Measurements from ENCODE around the gene MORC3.
"Not testable (repeated sequence)": the region's sequence is repeated elsewhere in the genome, so short reads cannot be mapped to it uniquely, and the experiment has no call there.

Gene MORC3

DNA sequence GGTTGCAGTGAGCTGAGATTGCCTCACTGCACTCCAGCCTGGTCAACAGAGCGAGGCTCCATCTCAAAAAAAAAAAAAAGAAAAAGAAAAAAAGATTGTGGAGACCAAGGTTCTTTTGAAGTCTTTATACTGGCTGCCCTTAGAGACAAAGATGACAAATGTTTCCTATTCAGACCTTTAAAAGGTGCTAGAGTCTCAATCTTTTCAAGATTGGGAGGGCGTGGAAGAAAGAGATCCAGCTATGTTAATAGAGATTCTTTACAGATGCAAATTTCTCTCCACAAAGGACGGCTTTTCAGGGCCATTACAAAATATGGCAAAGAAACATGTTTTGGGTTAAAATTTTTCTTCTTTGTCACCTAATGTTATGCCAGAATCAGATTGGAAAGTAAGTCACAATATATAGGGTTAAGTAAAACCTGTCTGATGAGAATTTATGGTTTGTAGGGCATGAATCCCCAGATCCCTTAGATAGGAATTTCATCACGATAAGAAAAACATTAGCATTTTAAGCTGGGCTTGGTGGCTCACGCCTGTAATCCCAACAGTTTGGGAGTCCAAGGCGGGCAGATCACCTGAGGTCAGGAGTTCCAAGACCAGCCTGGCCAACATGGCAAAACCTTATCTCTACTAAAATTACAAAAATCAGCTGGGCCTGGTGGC, 13.0 kb upstream of the MORC3 start:
- no peak for DNase-seq (ENCODE audit: insufficient read length, low spot score)
- TF ChIP-seq POLR2A (IDR thresholded peaks at IDR 0.05; ENCODE audit: low read depth, low read length), result no peak
- no peak for TF ChIP-seq SPI1 (IDR thresholded peaks at IDR 0.05; ENCODE audit: low read depth, low read length)
- no peak for TF ChIP-seq POU2F2 (IDR thresholded peaks at IDR 0.05; ENCODE audit: low read depth, low read length)
- no peak for TF ChIP-seq TAF1 (IDR thresholded peaks at IDR 0.05; ENCODE audit: low read depth, low read length)
- no peak for TF ChIP-seq POLR2AphosphoS5 (IDR thresholded peaks at IDR 0.05; ENCODE audit: low read depth, low read length)
- TF ChIP-seq PAX5 (IDR thresholded peaks at IDR 0.05; ENCODE audit: insufficient read depth, low read length, severe bottlenecking), result no peak
- FAIRE-seq, result no peak

DNA sequence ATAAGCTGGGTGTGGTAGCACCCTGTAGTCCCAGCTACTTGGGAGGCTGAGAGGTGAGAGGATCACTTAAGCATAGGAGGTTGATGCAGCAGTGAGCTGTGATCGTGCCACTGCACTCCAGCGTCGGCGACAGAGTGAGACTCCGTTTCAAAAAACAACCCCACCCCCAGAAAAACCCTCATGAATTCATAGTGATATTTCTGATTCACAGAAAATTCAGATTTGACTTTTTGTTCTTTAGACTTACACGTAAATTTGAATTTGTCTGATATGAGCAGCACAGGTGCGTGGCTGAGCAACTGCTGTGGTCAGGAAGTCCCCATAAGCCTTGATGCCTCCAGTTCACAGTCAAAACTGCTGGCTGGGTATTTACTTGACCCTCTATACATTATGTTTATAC, 10.0 kb upstream of the MORC3 start:
- DNase-seq (ENCODE audit: insufficient read length, low spot score), result no peak
- TF ChIP-seq POLR2AphosphoS5 (IDR thresholded peaks at IDR 0.05; ENCODE audit: low read depth, low read length) (no peak), POU2F2 (IDR thresholded peaks at IDR 0.05; ENCODE audit: low read depth, low read length) (peak; percentile 56; the same call in 1 of the 2 replicates)
- peak; percentile 55 for FAIRE-seq

DNA sequence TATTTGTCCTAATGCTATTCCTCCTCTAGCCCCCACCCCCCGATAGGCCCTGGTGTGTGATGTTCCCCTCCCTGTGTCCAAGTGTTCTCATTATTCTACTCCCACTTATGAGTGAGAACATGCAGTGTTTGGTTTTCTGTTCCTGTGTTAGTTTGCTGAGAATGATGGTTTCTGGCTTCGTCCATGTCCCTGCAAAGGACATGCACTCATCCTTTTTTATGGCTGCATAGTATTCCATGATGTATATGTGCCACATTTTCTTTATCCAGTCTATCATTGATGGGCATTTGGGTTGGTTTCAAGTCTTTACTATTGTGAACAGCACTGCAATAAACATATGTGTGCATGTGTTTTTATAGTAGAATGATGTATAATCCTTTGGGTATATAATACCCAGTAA, 6.6 kb upstream of the MORC3 start:
- not testable (repeated sequence) for DNase-seq (ENCODE audit: insufficient read length, low spot score); FAIRE-seq

DNA sequence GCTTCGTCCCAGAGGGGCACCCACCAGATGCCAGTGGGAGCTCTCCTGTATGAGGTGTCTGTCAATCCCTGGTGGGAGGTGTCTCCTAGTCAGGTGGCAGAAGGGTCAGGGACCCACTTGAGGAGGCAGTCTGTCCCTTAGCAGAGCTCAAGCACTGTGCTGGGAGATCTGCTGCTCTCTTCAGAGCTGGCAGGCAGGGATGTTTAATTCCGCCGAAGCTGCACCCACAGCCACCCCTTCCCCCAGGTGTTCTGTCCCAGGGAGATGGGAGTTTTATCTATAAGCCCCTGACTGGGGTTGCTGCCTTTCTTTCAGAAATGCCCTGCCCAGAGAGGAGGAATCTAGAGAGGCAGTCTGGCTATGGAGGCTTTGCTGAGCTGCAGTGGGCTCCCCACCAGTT, 4.0 kb upstream of the MORC3 start:
- FAIRE-seq; DNase-seq (ENCODE audit: insufficient read length, low spot score): not testable (repeated sequence)

DNA sequence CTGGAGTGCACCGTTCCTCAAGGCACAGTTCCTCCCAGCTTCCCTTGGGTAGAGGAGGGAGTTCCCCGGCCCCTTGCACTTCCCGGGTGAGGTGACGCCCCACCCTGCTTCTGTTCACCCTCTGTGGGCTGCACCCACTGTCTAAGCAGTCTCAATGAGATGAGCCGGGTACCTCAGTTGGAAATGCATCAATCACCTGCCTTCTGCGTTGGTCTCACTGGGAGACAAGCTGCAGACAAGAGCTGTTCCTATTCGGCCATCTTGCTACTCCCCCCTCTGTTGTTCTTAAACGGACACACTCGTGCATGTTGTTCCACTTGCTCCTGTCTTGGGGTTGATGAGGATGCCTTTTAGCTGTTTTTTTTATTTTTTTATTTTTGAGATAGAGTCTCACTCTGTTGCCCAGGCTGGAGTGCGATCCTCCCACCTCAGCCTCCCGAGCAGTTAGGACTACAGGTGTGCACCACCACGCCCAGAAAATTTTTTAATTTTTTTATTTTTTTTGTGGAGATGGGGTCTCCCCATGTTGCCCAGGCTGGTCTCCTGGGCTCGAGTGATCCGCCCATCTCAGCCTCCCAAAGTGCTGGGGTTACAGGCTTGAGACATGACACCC, 3.0 kb upstream of the MORC3 start:
- no peak for FAIRE-seq
- TF ChIP-seq TAF1 (IDR thresholded peaks at IDR 0.05; ENCODE audit: low read depth, low read length) (no peak), POLR2AphosphoS5 (IDR thresholded peaks at IDR 0.05; ENCODE audit: low read depth, low read length) (no peak), POLR2A (IDR thresholded peaks at IDR 0.05; ENCODE audit: low read depth, low read length) (no peak), POU2F2 (IDR thresholded peaks at IDR 0.05; ENCODE audit: low read depth, low read length) (no peak), PAX5 (IDR thresholded peaks at IDR 0.05; ENCODE audit: insufficient read depth, low read length, severe bottlenecking) (no peak), SPI1 (IDR thresholded peaks at IDR 0.05; ENCODE audit: low read depth, low read length) (no peak)
- DNase-seq (ENCODE audit: insufficient read length, low spot score), result no peak

DNA sequence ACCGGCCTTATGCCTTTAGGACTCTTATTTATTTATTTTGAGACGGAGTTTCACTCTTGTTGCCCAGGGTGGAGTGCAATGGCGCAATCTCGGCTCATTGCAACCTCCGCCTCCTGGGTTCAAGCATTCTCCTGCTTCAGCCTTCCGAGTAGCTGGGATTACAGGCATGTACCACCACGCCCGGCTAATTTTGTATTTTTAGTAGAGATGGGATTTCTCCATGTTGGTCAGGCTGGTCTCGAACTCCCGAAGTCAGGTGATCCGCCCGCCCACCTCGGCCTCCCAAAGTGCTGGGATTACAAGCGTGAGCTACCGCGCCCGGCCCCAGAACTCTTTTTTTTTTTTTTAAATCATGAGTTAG, 611 bp upstream of the MORC3 start:
- not testable (repeated sequence) for DNase-seq (ENCODE audit: insufficient read length, low spot score); FAIRE-seq

DNA sequence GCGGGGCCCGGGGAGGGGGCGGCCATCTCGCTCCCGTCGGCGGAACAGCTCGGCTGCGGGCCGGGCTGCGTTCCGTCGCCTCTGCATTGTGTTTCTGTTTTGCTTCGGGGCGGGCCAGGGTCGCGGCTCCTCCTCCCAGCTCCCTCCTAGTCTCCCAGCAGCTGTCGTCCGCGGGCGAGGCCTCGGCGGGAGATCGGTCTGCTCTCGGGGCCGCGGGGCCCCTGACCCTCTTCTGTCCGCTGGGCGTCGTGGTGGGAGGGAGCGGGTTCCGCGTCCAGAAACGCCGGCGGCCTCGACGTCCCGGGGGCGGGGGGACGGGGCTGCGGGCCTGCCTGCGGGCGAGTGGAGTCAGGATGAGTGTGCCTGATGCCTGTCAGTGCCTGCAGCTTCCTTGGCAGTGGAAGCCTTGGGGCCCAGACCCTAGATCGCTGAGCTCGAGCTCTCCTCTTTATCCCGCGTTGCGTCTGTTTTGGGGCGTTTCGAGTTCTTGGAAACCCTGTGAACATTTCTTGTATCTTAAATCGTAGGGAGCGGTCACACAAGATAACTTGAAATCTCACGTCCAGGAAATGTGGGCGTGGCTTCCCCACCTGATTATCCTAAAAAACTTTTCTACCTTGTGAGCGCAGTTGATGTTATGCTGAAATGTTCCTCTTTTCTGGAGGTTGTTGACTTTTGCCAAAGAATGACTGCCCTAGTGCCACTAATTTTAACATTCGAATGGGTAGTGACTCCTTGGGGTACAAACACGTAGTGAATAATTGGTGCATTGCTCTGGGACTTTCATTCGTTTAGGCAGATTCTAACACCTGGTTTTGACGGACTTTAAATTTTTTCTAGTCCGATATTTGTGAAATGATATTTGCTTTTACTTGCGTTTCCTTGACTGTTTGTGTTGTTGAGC, 676 bp downstream of the MORC3 start:
- FAIRE-seq (peak; percentile 43), DNase-seq (ENCODE audit: insufficient read length, low spot score) (peak; percentile 52)
- TF ChIP-seq SPI1 (IDR thresholded peaks at IDR 0.05; ENCODE audit: low read depth, low read length), result no peak
- TF ChIP-seq POLR2AphosphoS5 (IDR thresholded peaks at IDR 0.05; ENCODE audit: low read depth, low read length), result peak; percentile 75; the same call in 1 of the 2 replicates
- no peak for TF ChIP-seq TAF1 (IDR thresholded peaks at IDR 0.05; ENCODE audit: low read depth, low read length)

DNA sequence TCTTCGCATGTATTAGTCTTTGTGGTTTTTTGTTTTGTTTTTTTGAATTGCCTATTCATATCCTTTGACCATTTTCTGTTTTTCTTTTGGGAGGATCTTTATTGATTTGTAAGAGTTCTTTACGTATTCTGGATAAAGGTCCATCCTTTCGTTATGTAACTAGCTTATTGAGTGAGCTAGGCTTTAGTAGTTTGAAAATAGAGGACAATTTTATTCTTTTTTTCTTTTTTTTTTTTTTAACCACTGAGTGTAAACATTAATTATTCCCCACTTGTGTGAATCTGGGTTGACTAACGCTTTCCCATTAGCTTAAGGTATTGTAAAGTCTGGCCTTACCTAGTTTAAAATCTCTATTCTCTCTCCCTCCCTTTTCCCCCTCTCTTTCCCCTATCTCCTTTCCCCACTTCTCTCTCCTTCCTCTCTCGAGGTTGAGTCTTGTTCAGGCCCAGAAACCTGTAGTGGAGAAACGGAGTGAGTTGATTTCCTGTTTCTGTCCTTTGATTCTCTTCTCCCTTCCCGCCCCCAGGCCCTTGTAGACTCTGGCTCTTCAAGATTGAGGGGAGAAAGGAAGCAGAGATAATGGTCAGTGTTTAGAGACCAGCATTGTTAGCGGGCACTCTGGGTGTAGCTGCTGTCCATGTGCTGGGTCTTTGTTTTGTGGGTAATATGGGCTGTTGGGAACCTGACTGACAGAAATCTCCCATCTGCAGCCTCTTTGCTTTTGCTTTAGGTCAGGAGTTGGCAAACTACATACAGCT, 1.5 kb downstream of the MORC3 start:
- peak; percentile 41 for FAIRE-seq
- DNase-seq (ENCODE audit: insufficient read length, low spot score), result no peak
- TF ChIP-seq SPI1 (IDR thresholded peaks at IDR 0.05; ENCODE audit: low read depth, low read length), result peak; percentile 35; the same call in 1 of the 2 replicates
- TF ChIP-seq POLR2AphosphoS5 (IDR thresholded peaks at IDR 0.05; ENCODE audit: low read depth, low read length), result no peak

DNA sequence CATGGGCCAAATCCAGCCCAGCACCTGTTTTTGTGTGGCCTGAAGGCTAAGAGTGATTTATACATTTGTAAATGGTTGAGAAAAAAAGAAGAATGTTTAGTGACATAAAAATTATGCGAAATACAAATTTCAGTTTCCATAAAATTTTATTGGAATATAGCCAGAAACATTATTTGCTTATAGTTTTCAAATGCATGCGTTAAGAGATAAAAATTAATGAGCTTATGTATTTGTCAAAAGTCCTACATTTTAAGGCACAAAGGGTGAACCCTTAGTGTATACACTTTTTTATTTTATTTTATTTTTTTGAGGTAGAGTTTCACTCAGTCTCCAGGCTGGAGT, 2.1 kb downstream of the MORC3 start:
- TF ChIP-seq POU2F2 (IDR thresholded peaks at IDR 0.05; ENCODE audit: low read depth, low read length) (no peak), POLR2AphosphoS5 (IDR thresholded peaks at IDR 0.05; ENCODE audit: low read depth, low read length) (no peak), SPI1 (IDR thresholded peaks at IDR 0.05; ENCODE audit: low read depth, low read length) (no peak), PAX5 (IDR thresholded peaks at IDR 0.05; ENCODE audit: insufficient read depth, low read length, severe bottlenecking) (no peak), TAF1 (IDR thresholded peaks at IDR 0.05; ENCODE audit: low read depth, low read length) (no peak)
- FAIRE-seq (no peak), DNase-seq (ENCODE audit: insufficient read length, low spot score) (no peak)

DNA sequence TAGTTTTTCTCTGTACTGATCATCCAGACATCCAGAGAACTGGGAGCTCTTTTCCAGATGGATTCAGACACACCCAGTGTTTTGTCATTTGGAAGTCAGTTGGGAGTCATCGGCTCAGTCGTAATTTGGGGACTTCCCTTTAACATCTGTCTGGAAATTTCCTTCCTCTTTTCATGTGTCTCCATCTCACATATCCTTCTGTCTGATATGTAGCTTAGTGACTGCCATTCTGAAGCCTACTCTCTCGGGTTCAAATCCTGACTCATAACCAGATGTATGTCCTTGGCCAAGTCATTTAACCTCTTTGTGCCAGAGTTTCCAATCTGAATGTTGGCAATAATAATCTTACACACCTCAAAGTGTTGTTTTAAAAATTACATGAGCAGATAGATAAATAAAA, 3.0 kb downstream of the MORC3 start:
- FAIRE-seq (peak; percentile 48), DNase-seq (ENCODE audit: insufficient read length, low spot score) (no peak)
- TF ChIP-seq SPI1 (IDR thresholded peaks at IDR 0.05; ENCODE audit: low read depth, low read length) (no peak), PAX5 (IDR thresholded peaks at IDR 0.05; ENCODE audit: insufficient read depth, low read length, severe bottlenecking) (no peak), TAF1 (IDR thresholded peaks at IDR 0.05; ENCODE audit: low read depth, low read length) (no peak), POU2F2 (IDR thresholded peaks at IDR 0.05; ENCODE audit: low read depth, low read length) (no peak), POLR2A (IDR thresholded peaks at IDR 0.05; ENCODE audit: low read depth, low read length) (no peak), POLR2AphosphoS5 (IDR thresholded peaks at IDR 0.05; ENCODE audit: low read depth, low read length) (no peak)

Data from GM12891 (cell line).